Adrenal gland (tissue), 12 donors: Measurements from ENCODE around the gene ABHD10. TPM values are rescaled to one million over a fixed set of nuclear protein-coding genes. Genes with fewer than 3 reads are reported as not detected.

Experiments
- DNase-seq, 7 donors: peaks; one replicate each; pipeline ENCODE4 v3.0.0-alpha.2; 2019 to 2020
- H3K27ac ChIP-seq, 5 donors: fragments of 200-600 bp; sonication (generic) in 4 of 5; 1 replicate in 3 of 5; 2 replicates in 2 of 5; pipeline versions ENCODE4 v1.5.1 to v1.8.0; 2016 to 2020; ENCODE audit warnings: mild to moderate bottlenecking in 1 of 5
- H3K27me3 ChIP-seq: fragments of 200-600 bp; 2 replicates; pipeline ENCODE4 v1.8.0; 2021
- H3K36me3 ChIP-seq, 2 donors: fragments of 200-600 bp; replicated peaks in 1 of 2; 1 replicate in 1 of 2; 2 replicates in 1 of 2; pipeline versions ENCODE4 v1.5.1 to v1.8.0; 2018 to 2022
- H3K4me1 ChIP-seq, 2 donors: fragments of 200-600 bp; replicated peaks in 1 of 2; 1 replicate in 1 of 2; 2 replicates in 1 of 2; pipeline versions ENCODE4 v1.5.1 to v1.8.0; 2018 to 2021
- H3K4me3 ChIP-seq, 4 donors: fragments of 200-600 bp; sonication (generic) in 3 of 4; one replicate each; pipeline ENCODE4 v1.5.1; 2016 to 2018
- H3K9me3 ChIP-seq, 3 donors: fragments of 200-600 bp; sonication (generic) in 1 of 3; replicated peaks in 1 of 3; 1 replicate in 2 of 3; 2 replicates in 1 of 3; pipeline versions ENCODE4 v1.5.1 to v1.8.0; 2016 to 2021
- CTCF ChIP-seq, 6 experiments: fragments of 450-650 bp in 4 of 6; fragments of 200-600 bp in 2 of 6; sonication (generic) in 1 of 6; IDR thresholded peaks; 1 replicate in 5 of 6; 2 replicates in 1 of 6; pipeline versions ENCODE4 v1.5.1 to v1.8.0; 2016 to 2021; ENCODE audit warnings: antibody characterized with exemption in 6 of 6, mild to moderate bottlenecking in 2 of 6, moderate library complexity in 1 of 6
- POLR2A ChIP-seq, 2 donors: fragments of 450-650 bp; IDR thresholded peaks; one replicate each; pipeline ENCODE4 v1.6.1; 2017; ENCODE audit warnings: antibody characterized with exemption in 2 of 2, mild to moderate bottlenecking in 2 of 2, moderate library complexity in 1 of 2
- WGBS, 4 donors: extraction: QIAGEN DNeasy Blood & Tissue Kit in 2 of 4; methylation state at CpG; one replicate each; pipeline versions ENCODE4 v1.1.5 to v1.1.7; 2013 to 2017; 5-methylcytosine and 5-hydroxymethylcytosine counted together
- intact Hi-C, 2 donors: fragments of 100-400 bp; cut with DNase I; formaldehyde crosslinking; loops; one replicate each; pipeline versions ENCODE4 v1.14.1 to v1.15.0; 2022 to 2023
- polyA plus RNA-seq, 3 donors: library from polyadenylated mRNA; stranded (reverse); fragments of 200-250 nt in 2 of 3; fragments of 350-450 nt in 1 of 3; fragmentation: Illumina TruSeq in 1 of 3; extraction: RNeasy Lipid Tissue Mini Kit (QIAGEN cat#74804) in 1 of 3; gene quantifications; one replicate each; pipeline ENCODE4 v1.2.3, GENCODE V29; 2013 to 2014
- total RNA-seq, 9 donors: library from RNA; depleted of rRNA in 4 of 9; stranded (reverse); fragments of >200 nt in 4 of 9; fragments of 120-200 nt in 1 of 9; fragmentation: NEBNext Ultra II Directional in 1 of 9; extraction: Animal tissue kit (Norgen Biotek cat#: 25700) in 1 of 9; gene quantifications; one replicate each; pipeline versions ENCODE4 v1.1.0 to v1.2.4, GENCODE V29; 2013 to 2023
- donor health status: healthy with polysubstance abuse.
- donor health status: Bipolar disorder and iron deficiency.
- donor health status: DM: yes; HTN: yes; CAD: no.
- donor health status: DM: no; HTN: no; CAD: no.
- donor health status: DM: no; HTN: no; CAD: no.
- donor health status: DM: yes; HTN: yes; CAD: no.

ABHD10 gene
- total and polyA plus RNA-seq, 12 donors, result 27.6 to 81.8 (median 44.1) TPM

GRCh38 chr3:112001526-112001925, 22.7 kb downstream of the ABHD10 start:
- no peaks in the 10 kb centered on the region for H3K36me3 ChIP-seq
- no peaks in the 10 kb centered on the region for H3K9me3 ChIP-seq
- intact Hi-C loops, result no loop called here
- H3K4me3 ChIP-seq, result no peak overlapping the region
- H3K27me3 ChIP-seq, result no peaks in the 10 kb centered on the region
- peaks cover 0 to 8% of the 10 kb centered on the region in 2 donors for H3K4me1 ChIP-seq
- DNase-seq, result peak in 1 of 7 donors; percentile 59
- WGBS, 4 donors, result 90 to 100% (median 95%) methylated on average over 2 of the region's 2 CpGs
- no peak overlapping the region for H3K27ac ChIP-seq
- TF ChIP-seq CTCF (IDR thresholded peaks at IDR 0.05), result no peak
- TF ChIP-seq POLR2A (IDR thresholded peaks at IDR 0.05), result no peak

DNA sequence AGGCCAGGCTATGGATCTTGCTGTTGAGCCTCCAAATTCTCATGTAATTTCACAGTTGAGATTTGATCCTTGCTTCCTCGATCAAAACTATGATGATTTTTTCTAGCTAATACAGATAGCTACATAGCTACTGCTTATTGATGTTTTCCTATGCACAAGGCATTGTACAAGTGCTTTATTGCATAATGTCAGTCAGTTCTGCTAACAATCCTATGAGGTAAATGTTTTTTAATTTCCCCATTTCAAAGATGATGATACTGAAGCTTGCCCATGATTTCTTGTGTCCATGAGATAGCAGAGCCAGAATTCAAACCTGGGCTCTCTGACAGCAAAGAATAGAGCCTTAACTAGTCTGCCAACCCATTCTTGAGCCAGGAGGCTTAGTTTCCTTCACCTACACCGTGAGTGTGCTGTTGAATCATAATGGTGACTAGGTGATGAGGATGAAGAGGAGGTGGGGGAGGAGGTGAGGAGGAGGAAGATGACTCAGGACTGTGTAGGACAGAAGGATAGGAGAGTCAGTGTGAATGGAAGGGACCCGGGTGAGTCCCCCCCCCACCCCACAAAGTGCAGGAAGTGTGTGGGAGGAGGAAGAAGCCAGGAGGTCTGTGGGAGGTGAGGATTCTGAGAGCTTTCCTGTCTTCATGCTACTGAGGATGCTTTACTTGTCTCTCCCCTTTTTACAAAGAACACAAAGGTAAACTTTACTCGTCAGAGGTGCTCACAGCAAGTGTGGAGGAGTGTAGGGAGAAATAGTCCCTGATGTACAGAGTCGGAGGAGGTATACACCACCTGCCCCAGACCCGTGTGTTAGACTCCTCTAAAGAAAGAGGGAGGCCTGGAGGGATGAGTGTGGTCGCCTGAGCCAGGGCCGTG, 23.5 kb downstream of the ABHD10 start:
- DNase-seq, result no peak
- Histone ChIP-seq H3K4me1 (peaks cover 0 to 8% of the 10 kb centered on the region in 2 donors), H3K27ac (no peak overlapping the region), H3K27me3 (no peaks in the 10 kb centered on the region), H3K36me3 (no peaks in the 10 kb centered on the region), H3K4me3 (no peak overlapping the region), H3K9me3 (no peaks in the 10 kb centered on the region)
- intact Hi-C loops, result no loop called here
- TF ChIP-seq CTCF (IDR thresholded peaks at IDR 0.05) (no peak), POLR2A (IDR thresholded peaks at IDR 0.05) (no peak)
- 70 to 77% (median 72%) methylated on average over 8 of the region's 8 CpGs for WGBS, 4 donors

DNA sequence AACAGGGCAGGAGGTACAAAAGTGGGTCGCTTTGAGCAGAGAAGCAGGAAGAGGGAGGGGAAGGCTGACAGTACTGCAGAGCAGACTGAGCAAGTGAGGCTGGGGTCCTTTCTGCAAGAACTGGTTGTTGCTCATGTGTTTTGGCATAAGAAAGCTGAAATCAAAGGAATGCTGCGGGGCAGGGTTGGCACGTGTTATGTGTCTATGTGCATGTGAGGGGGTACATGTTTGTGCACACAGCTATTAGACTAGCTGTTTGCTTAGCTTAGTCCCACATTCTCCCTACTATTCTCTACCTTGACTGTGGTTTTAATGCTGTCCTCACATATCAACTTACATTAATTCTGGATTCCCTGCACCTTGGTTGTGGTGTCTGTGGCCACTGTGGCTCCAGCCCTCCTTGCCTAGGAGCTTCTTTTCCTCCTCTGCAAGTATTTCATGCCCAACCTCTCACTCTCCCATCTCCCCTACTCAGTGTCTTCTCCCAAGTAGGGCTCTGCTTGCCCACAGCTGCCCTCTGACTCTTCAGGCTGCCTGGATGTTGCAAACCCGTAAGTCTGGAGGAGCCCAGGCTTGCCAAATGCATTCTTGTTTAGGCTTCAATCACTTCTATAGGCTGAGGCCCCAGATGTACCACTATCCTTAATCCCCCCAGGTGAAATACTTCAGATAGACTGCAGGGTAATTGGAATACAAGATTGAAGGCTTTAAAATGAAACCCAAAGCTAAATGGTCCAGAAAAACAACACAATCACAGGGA, 24.7 kb downstream of the ABHD10 start:
- H3K27ac ChIP-seq, result no peak overlapping the region
- H3K4me3 ChIP-seq, result no peak overlapping the region
- H3K9me3 ChIP-seq, result no peaks in the 10 kb centered on the region
- no peaks in the 10 kb centered on the region for H3K27me3 ChIP-seq
- no peak for TF ChIP-seq CTCF (IDR thresholded peaks at IDR 0.05)
- intact Hi-C loops, result no loop called here
- 80 to 98% (median 87%) methylated on average over 4 of the region's 4 CpGs for WGBS, 4 donors
- peaks cover 0 to 6% of the 10 kb centered on the region in 2 donors for H3K4me1 ChIP-seq
- no peaks in the 10 kb centered on the region for H3K36me3 ChIP-seq
- DNase-seq, result no peak

DNA sequence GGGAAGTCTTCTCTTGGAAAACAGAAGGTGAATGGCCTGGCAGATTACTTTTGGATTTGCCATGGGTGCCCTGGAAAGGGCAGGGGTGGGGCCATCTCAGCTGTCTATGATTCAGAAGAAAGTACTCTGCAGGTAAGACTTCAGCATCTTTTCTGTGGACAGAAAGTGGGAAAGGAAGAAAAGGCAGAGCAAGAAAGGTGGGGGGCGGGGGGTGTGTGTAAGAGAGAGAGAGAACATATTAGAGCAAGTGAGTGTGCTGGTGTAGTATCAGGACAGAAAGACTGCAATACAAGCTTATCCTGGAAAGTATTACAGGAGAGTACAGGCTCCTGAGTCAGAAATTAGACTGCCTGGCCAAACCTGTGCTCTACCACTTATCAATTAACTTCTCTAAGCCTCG, 25.4 kb downstream of the ABHD10 start:
- intact Hi-C loops, result no loop called here
- WGBS, 4 donors, result 75 to 90% (median 86%) methylated on average over 2 of the region's 2 CpGs

More for the DNA sequence above, 25.4 kb downstream of the ABHD10 start:
- no peak for DNase-seq
- H3K27ac ChIP-seq, result no peak overlapping the region
- no peak for TF ChIP-seq CTCF (IDR thresholded peaks at IDR 0.05)
- TF ChIP-seq POLR2A (IDR thresholded peaks at IDR 0.05), result no peak
- H3K36me3 ChIP-seq, result no peaks in the 10 kb centered on the region
- H3K4me3 ChIP-seq, result no peak overlapping the region
- no peaks in the 10 kb centered on the region for H3K4me1 ChIP-seq
- H3K9me3 ChIP-seq, result no peaks in the 10 kb centered on the region
- H3K27me3 ChIP-seq, result no peaks in the 10 kb centered on the region
